ENCODE measurements around the gene GFOD1.

GRCh38 chr6:13377054-13377758 lies 110.2 kb downstream of the GFOD1 start:
- no peak for TF ChIP-seq CTCF (IDR thresholded peaks at IDR 0.05)
- TF ChIP-seq POLR2A (IDR thresholded peaks at IDR 0.05), result no peak
